GM18951 (cell line): Measurements from ENCODE around the gene CLEC1A.

Source experiments
- POLR2A ChIP-seq: IDR thresholded peaks from 4 replicates; pipeline ENCODE4 v1.6.1; 2011; ENCODE audit warnings: mild to moderate bottlenecking; ENCODE audit not compliant: insufficient read length, insufficient read depth; ENCODE audit errors: extremely low read depth
- in situ Hi-C: fragments of 300-500 bp; cut with MboI; formaldehyde crosslinking; loops from one replicate; pipeline ENCODE4 v1.12.0; 2022; ENCODE audit warnings: low sequenced_read_pairs, mixed read lengths, inconsistent platforms; ENCODE audit not compliant: unreplicated experiment

Gene CLEC1A

DNA sequence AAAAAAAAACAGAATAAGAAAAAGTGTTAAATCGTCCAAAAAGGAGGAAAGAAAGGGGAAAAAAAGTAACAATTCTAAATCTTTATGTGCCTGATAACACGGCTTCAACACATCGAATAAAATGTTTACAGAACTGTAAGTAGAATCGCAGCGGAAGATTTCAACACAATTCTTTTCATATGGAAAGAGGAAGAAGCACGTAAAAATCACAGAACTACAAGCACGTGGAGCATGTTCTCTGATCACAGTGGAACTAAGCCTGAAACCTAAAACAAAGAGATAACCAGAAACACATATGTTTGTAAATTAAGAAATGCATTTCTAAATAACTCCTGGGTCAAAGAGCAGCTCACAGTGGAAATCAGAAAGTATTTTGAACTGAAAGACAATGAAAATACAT is 22.5 kb upstream of the CLEC1A start:
- in situ Hi-C loops: no loop called here
- no peak for TF ChIP-seq POLR2A

DNA sequence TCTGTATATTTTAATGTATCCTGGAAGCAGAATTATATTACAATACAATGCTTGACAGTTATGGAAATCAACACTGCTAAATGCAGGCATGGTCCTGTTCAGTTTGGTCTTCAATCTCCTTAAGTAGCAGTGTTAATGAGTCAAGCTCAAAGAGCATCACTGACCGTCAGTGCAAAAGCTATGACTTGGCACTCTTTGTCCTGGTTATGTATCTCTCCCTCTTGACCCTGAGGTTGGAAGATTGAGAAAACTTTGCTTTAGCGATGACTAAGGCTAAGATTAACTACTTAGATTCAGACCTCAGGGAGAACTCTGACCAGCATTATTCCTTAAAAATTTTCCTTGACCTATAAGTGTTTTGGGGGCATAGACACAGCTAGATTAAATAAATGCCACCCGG is 20.3 kb upstream of the CLEC1A start:
- TF ChIP-seq POLR2A: no peak
- in situ Hi-C loops: no loop called here

DNA sequence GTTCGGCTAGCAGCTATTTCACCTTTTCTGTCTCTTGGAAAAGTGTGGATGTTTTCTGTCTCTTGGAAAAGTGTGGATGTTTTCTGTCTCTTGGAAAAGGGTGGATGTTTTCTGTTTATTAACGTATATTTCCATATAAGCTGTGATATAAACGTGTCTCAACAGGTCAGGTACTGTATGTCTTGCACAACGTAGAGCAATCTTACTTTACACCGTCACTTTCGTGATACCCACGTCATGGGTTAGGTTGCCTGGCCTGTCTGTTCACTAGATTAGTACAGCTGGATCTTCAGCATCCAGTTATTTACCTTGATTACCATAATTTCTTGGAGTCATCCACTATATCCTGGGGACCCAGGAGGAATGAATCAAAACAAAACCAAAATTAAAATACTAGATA is 17.1 kb upstream of the CLEC1A start:
- no peak for TF ChIP-seq POLR2A
- in situ Hi-C loops: no loop called here

DNA sequence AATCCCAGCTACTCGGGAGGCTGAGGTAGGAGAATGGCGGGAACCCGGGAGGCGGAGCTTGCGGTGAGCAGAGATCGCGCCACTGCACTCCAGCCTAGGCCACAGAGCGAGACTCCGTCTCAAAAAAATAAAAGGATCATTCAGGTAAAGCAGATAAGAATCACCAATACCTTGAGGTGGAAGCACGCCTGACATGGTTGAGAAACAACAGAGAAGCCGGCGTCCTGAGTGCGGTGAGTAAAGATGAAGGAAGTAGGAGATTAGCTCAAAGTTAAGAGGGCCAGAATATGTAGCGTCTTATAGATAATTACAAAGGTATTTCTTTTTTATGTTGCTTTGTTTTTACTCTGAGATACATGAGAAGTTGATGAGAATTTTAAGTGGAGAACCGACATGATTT is 16.5 kb upstream of the CLEC1A start:
- in situ Hi-C loops: no loop called here

DNA sequence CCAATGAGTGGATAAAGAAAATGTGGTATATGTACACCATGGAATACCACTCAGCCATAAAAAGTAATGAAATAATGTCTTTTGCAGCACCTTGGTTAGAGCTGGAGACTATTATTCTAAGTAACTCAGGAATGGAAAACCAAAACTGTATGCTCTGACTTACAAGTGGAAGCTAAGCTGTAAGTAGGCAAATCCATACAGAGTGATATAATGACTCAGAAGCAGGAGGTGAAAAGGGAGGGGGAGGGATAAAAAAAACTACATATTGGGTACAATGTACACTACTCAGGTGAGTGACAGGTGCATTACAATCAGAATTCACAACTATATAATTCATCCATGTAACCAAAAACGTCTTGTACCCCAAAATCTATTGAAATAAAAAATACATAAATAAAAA is 15.1 kb upstream of the CLEC1A start:
- no peak for TF ChIP-seq POLR2A
- in situ Hi-C loops: no loop called here

More for the DNA sequence above, 16.5 kb upstream of the CLEC1A start:
- TF ChIP-seq POLR2A: no peak

DNA sequence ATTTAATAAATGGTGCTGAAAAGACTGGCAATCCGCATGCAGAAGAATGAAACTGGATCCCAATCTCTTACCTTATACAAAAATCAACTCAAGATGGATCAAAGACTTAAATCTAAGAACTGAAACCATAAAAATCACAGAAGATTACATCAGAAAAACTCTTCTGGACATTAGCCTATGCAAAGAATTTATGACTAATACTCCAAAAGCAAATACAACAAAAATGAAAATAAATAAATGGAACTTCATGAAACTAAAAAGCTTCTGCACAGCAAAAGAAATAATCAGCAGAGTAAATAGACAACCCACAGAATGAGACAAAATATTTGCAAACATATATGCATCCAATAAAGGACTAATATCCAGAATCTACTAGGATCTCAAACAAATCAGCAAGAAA is 14.3 kb upstream of the CLEC1A start:
- in situ Hi-C loops: no loop called here
- no peak for TF ChIP-seq POLR2A

DNA sequence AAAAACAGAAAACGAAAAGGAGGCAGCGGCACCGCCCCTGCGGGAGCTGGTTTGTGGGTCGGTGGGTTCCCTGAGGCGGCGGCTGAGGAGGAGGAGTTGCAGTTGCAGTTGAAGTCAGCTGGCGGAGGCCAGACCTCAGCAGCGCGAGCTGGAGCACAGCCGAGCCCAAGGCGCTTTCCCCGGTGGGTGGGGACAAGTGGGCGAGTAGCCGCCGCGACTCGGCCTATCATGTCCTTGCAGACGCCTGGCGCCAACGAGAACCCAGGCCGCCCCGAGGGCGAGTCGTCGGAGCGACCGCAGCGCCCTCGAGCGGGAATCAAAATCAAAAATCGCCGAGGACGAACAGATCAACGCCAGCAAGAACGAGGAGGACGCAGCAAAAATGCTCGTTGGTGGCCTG is 12.7 kb upstream of the CLEC1A start:
- no peak for TF ChIP-seq POLR2A
- in situ Hi-C loops: no loop called here

DNA sequence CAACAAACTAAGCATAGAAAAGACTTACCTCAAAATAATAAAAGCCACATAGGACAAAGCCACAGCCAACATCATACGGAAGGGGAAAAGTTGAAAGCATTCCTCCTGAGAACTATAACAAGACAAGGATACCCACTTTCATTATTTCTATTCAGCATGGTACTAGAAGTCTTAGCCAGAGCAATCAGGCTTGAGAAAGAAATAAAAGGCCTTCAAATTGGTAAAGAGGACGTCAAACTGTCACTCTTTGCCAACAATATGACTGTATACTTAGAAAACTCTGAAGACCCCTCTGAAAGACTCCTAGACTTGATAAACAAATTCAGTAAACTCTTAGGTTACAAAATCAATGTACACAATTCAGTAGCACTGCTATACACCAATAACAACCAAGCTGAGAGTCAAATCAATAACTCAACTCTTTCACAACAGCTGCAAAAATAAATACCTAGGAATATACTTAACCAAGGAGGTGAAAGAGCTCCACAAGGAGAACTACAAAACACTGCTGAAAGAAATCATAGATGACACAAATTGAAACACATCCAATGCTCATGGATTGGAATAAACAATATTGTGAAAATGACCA is 11.6 kb upstream of the CLEC1A start:
- in situ Hi-C loops: no loop called here
- no peak for TF ChIP-seq POLR2A

DNA sequence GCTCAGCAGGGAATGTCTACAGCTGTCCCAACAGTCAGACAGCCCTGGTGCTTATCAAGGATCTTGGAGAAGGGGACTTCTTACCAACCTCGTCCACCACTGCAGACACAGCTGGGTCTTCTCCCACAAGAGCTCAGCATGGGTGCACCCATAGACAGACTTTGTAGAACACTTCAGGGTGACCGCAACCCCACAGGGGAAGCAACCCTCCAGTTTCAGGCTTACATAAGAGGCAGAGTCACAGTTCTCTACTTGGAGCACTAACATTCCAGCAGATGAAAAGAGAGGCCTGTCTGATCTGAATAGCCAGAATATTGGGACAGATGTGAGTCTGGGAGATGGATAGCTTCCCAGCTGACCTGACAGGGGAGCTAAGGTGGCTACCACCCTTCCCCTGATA is 3.5 kb upstream of the CLEC1A start:
- in situ Hi-C loops: no loop called here
- TF ChIP-seq POLR2A: no peak

DNA sequence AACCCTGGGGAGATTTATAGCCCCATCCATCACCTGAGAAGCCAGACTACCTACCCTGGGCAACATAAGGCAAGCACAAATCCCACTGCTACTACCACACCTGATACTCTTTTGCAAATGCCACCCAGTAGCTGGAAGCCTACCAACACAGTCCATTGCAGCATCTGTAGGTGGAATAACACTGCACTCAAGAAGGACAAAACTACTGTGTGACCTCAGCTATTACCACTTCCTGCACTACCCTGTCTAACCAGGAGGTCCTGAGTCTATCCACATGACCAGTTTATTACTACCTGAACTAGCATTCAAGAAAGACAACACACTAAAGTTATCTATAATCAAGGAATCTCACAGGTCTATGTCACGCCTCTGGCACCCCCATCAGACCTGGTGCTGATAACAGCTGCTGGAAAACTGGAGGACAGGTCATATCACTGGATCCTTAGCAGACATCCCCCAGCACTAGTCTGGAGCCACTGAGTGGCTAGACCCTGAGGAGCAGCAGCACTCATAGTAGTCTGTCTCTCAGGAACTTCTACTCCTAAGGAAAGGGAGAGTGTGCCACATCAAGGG is 2.9 kb upstream of the CLEC1A start:
- no peak for TF ChIP-seq POLR2A
- in situ Hi-C loops: no loop called here

DNA sequence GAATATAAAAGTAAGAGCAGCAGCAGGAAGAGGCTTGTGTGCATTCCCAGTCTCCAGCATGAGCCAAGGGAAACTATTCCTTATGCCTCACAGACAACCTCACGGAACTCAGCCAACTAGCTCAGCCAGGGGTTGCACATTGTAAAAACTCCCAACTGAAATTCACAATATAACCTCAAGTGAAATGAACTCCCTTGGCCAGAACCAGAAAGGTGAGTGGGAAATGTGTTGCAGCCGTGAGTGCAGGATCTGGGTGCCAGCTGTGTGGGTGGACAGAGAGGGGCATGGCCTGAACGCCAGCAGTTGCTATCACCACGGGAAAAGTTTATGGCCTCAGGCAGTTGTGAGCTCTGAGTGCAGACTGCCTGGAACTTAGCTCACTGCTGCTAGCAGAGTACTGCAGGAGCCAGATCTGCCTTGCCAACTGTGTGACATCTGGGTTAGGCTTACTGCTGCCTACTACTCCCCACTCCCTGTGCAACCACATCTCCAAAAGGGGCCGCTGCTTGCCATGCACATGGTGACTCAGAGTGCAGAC is 2.3 kb upstream of the CLEC1A start:
- TF ChIP-seq POLR2A: no peak
- in situ Hi-C loops: no loop called here

DNA sequence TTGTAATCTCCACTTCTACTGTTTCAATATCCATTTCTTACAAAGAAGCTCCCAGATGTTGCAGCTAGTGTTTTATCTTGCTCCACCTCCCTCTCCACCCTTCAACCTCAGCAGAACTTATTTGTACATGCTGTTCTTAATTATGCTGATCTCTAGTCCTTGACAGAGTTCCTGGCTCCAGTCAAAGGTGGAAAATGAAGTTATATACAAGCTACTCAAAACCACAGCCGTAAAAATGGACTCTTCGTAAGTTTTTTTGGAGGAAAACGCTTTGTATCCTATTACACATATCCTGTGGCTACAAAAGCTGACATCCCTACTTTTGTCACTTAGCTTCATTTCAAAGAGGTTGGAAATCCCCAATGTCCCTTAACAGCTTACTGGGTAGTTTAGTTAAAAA is 1.3 kb downstream of the CLEC1A start:
- TF ChIP-seq POLR2A: no peak
- in situ Hi-C loops: no loop called here

DNA sequence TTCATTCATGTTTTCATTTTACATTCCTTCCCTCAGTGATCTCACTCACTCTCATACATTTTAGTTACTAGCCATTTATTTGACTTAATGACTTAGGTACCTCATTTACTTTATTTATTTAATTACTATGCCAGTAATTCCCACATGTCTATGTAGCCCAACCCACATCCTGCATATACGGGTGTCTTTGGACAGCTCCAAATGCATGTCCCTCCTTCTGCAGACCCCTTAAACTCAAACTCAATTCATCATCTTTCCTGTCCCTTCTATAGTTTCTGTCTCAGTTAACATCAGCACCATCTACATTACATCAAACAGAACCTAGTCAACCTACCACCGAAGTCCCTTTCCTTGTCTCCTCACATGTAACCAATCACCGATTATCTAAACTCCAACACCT is 2.8 kb downstream of the CLEC1A start:
- in situ Hi-C loops: no loop called here
- TF ChIP-seq POLR2A: no peak

DNA sequence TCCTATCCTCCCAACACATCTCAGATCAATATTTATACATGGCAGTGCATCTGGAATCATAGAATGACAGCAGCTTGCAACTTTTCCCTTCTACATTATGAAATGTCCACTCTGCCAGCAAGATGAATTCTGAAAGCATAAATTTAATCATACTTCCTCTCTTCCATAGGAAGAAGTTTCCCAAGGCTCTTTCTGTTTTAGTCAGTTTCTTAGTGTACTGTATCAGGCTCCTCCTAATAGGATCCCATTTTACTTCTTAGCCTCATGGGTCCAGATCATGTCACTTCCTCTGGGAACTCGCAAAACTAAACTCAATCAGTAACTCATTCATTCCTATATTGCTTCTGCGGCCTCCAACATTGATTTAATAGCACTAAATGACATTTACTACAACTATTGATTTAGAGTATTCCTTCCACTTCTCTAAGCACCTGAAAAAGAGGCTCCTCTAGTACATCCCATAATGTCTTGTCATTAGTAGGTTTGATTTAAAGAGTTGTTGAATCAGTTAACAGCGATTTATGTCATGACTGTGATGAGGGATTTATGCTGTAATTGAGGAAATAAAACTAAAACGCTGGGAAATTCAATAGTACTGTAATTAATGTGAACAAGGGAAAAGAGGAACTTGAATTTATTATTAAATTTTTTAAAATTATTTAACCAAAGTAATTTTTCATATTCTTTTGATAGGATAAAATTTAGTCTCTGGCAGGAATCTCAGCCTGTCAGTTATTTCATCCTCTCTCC is 4.0 kb downstream of the CLEC1A start:
- in situ Hi-C loops: no loop called here
- TF ChIP-seq POLR2A: no peak
